Measurements from ENCODE around the gene KDM4C. TPM values are rescaled to one million over a fixed set of nuclear protein-coding genes. Genes with fewer than 3 reads are reported as not detected.

The KDM4C gene
- total RNA-seq, 1 experiment from 2014 or later: 61.1 TPM

- Histone ChIP-seq H3K79me2 (ENCODE audit: low read length) (peaks cover 16% of the 10 kb centered on the region; the same call in 1 of the 2 replicates), H4K20me1 (ENCODE audit: insufficient read depth, low read depth, low read length) (no peaks in the 10 kb centered on the region), H3K9me2 (replicated peaks; ENCODE audit: insufficient read depth, low read length) (no peaks in the 10 kb centered on the region), H3K4me2 (ENCODE audit: low read depth, low read length, poor library complexity, severe bottlenecking) (no peak overlapping the region), H3K4me3 (ENCODE audit: low read length) (no peak overlapping the region), H3K27me3 (ENCODE audit: low read length) (no peaks in the 10 kb centered on the region), H3K4me1 (ENCODE audit: low read length) (peaks cover 20% of the 10 kb centered on the region), H3K9me3 (ENCODE audit: low read length) (no peaks in the 10 kb centered on the region), H3K27ac (ENCODE audit: low read length) (no peak overlapping the region), H3K9ac (ENCODE audit: low read length) (no peak overlapping the region), H2AFZ (ENCODE audit: low read length) (no peak overlapping the region), H3K36me3 (ENCODE audit: insufficient read depth, low read length) (no peaks in the 10 kb centered on the region)
- no peak for DNase-seq
Observed at GRCh38 chr9:6937209-6937608, 179.4 kb downstream of the KDM4C start.

GRCh38 chr9:6938447-6938846, 180.7 kb downstream of the KDM4C start:
- Histone ChIP-seq H3K4me2 (ENCODE audit: low read depth, low read length, poor library complexity, severe bottlenecking) (no peak overlapping the region), H3K27me3 (ENCODE audit: low read length) (no peaks in the 10 kb centered on the region), H3K9ac (ENCODE audit: low read length) (no peak overlapping the region), H3K4me1 (ENCODE audit: low read length) (peaks cover 14% of the 10 kb centered on the region), H4K20me1 (ENCODE audit: insufficient read depth, low read depth, low read length) (no peaks in the 10 kb centered on the region), H3K9me3 (ENCODE audit: low read length) (no peaks in the 10 kb centered on the region), H3K36me3 (ENCODE audit: insufficient read depth, low read length) (no peaks in the 10 kb centered on the region), H3K79me2 (ENCODE audit: low read length) (peaks cover 11% of the 10 kb centered on the region; the same call in 1 of the 2 replicates), H3K9me2 (replicated peaks; ENCODE audit: insufficient read depth, low read length) (no peaks in the 10 kb centered on the region), H3K4me3 (ENCODE audit: low read length) (no peak overlapping the region), H3K27ac (ENCODE audit: low read length) (no peak overlapping the region), H2AFZ (ENCODE audit: low read length) (no peak overlapping the region)
- no peak for DNase-seq

- no peak for DNase-seq
- Histone ChIP-seq H3K4me3 (ENCODE audit: low read length) (no peak overlapping the region), H3K27ac (ENCODE audit: low read length) (no peak overlapping the region), H3K27me3 (ENCODE audit: low read length) (no peaks in the 10 kb centered on the region), H3K79me2 (ENCODE audit: low read length) (peaks cover 11% of the 10 kb centered on the region; the same call in 1 of the 2 replicates), H4K20me1 (ENCODE audit: insufficient read depth, low read depth, low read length) (no peaks in the 10 kb centered on the region), H3K36me3 (ENCODE audit: insufficient read depth, low read length) (no peaks in the 10 kb centered on the region), H3K9me2 (replicated peaks; ENCODE audit: insufficient read depth, low read length) (no peaks in the 10 kb centered on the region), H3K9ac (ENCODE audit: low read length) (no peak overlapping the region), H3K4me2 (ENCODE audit: low read depth, low read length, poor library complexity, severe bottlenecking) (no peak overlapping the region), H3K4me1 (ENCODE audit: low read length) (peaks cover 14% of the 10 kb centered on the region), H3K9me3 (ENCODE audit: low read length) (no peaks in the 10 kb centered on the region), H2AFZ (ENCODE audit: low read length) (no peak overlapping the region)
Observed at GRCh38 chr9:6938873-6939272, 181.1 kb downstream of the KDM4C start.

GRCh38 chr9:6941501-6941900, 183.7 kb downstream of the KDM4C start:
- H3K79me2 ChIP-seq (ENCODE audit: low read length): peaks cover 21% of the 10 kb centered on the region
- H3K4me1 ChIP-seq (ENCODE audit: low read length): peaks cover 6% of the 10 kb centered on the region
- no peak for DNase-seq
- no peak overlapping the region for H3K4me3 ChIP-seq (ENCODE audit: low read length)
- H3K9me3 ChIP-seq (ENCODE audit: low read length): no peaks in the 10 kb centered on the region
- no peaks in the 10 kb centered on the region for H3K27me3 ChIP-seq (ENCODE audit: low read length)
- H2AFZ ChIP-seq (ENCODE audit: low read length): no peak overlapping the region
- H3K9ac ChIP-seq (ENCODE audit: low read length): no peak overlapping the region
- H3K36me3 ChIP-seq (ENCODE audit: insufficient read depth, low read length): no peaks in the 10 kb centered on the region
- H3K4me2 ChIP-seq (ENCODE audit: low read depth, low read length, poor library complexity, severe bottlenecking): no peak overlapping the region
- H4K20me1 ChIP-seq (ENCODE audit: insufficient read depth, low read depth, low read length): no peaks in the 10 kb centered on the region
- H3K27ac ChIP-seq (ENCODE audit: low read length): no peak overlapping the region
- no peaks in the 10 kb centered on the region for H3K9me2 ChIP-seq (replicated peaks; ENCODE audit: insufficient read depth, low read length)

- no peaks in the 10 kb centered on the region for H4K20me1 ChIP-seq (ENCODE audit: insufficient read depth, low read depth, low read length)
- H3K79me2 ChIP-seq (ENCODE audit: low read length): peaks cover 21% of the 10 kb centered on the region
- H3K27me3 ChIP-seq (ENCODE audit: low read length): no peaks in the 10 kb centered on the region
Observed at GRCh38 chr9:6942406-6942805, 184.6 kb downstream of the KDM4C start.

GRCh38 chr9:6943293-6943692, 185.5 kb downstream of the KDM4C start:
- Histone ChIP-seq H3K9ac (ENCODE audit: low read length) (no peak overlapping the region), H3K9me3 (ENCODE audit: low read length) (no peaks in the 10 kb centered on the region), H2AFZ (ENCODE audit: low read length) (no peak overlapping the region), H3K4me2 (ENCODE audit: low read depth, low read length, poor library complexity, severe bottlenecking) (no peak overlapping the region), H3K79me2 (ENCODE audit: low read length) (peaks cover 19% of the 10 kb centered on the region), H3K4me3 (ENCODE audit: low read length) (no peak overlapping the region), H3K4me1 (ENCODE audit: low read length) (no peaks in the 10 kb centered on the region), H3K36me3 (ENCODE audit: insufficient read depth, low read length) (no peaks in the 10 kb centered on the region), H4K20me1 (ENCODE audit: insufficient read depth, low read depth, low read length) (no peaks in the 10 kb centered on the region), H3K27ac (ENCODE audit: low read length) (no peak overlapping the region), H3K9me2 (replicated peaks; ENCODE audit: insufficient read depth, low read length) (no peaks in the 10 kb centered on the region), H3K27me3 (ENCODE audit: low read length) (no peaks in the 10 kb centered on the region)
- no peak for DNase-seq

More at GRCh38 chr9:6942406-6942805, 184.6 kb downstream of the KDM4C start:
- no peaks in the 10 kb centered on the region for H3K9me3 ChIP-seq (ENCODE audit: low read length)
- no peaks in the 10 kb centered on the region for H3K9me2 ChIP-seq (replicated peaks; ENCODE audit: insufficient read depth, low read length)
- no peak overlapping the region for H3K4me3 ChIP-seq (ENCODE audit: low read length)
- no peak overlapping the region for H3K9ac ChIP-seq (ENCODE audit: low read length)
- H3K27ac ChIP-seq (ENCODE audit: low read length): no peak overlapping the region
- DNase-seq: no peak
- no peaks in the 10 kb centered on the region for H3K4me1 ChIP-seq (ENCODE audit: low read length)
- H3K4me2 ChIP-seq (ENCODE audit: low read depth, low read length, poor library complexity, severe bottlenecking): no peak overlapping the region
- no peak overlapping the region for H2AFZ ChIP-seq (ENCODE audit: low read length)
- H3K36me3 ChIP-seq (ENCODE audit: insufficient read depth, low read length): no peaks in the 10 kb centered on the region

GRCh38 chr9:6944093-6944551, 186.3 kb downstream of the KDM4C start:
- no peak overlapping the region for H3K4me2 ChIP-seq (ENCODE audit: low read depth, low read length, poor library complexity, severe bottlenecking)
- H3K9me3 ChIP-seq (ENCODE audit: low read length): no peaks in the 10 kb centered on the region
- H2AFZ ChIP-seq (ENCODE audit: low read length): no peak overlapping the region
- H3K36me3 ChIP-seq (ENCODE audit: insufficient read depth, low read length): no peaks in the 10 kb centered on the region
- peaks cover 17% of the 10 kb centered on the region for H3K79me2 ChIP-seq (ENCODE audit: low read length)
- no peaks in the 10 kb centered on the region for H4K20me1 ChIP-seq (ENCODE audit: insufficient read depth, low read depth, low read length)
- DNase-seq: peak; percentile 46
- no peak overlapping the region for H3K27ac ChIP-seq (ENCODE audit: low read length)
- H3K9me2 ChIP-seq (replicated peaks; ENCODE audit: insufficient read depth, low read length): no peaks in the 10 kb centered on the region
- no peaks in the 10 kb centered on the region for H3K27me3 ChIP-seq (ENCODE audit: low read length)
- no peak overlapping the region for H3K4me3 ChIP-seq (ENCODE audit: low read length)
- H3K4me1 ChIP-seq (ENCODE audit: low read length): no peaks in the 10 kb centered on the region
- H3K9ac ChIP-seq (ENCODE audit: low read length): no peak overlapping the region

GRCh38 chr9:6944896-6945295, 187.1 kb downstream of the KDM4C start:
- no peaks in the 10 kb centered on the region for H3K4me1 ChIP-seq (ENCODE audit: low read length)
- H3K9ac ChIP-seq (ENCODE audit: low read length): no peak overlapping the region
- H3K27me3 ChIP-seq (ENCODE audit: low read length): no peaks in the 10 kb centered on the region
- H4K20me1 ChIP-seq (ENCODE audit: insufficient read depth, low read depth, low read length): no peaks in the 10 kb centered on the region
- DNase-seq: no peak
- H2AFZ ChIP-seq (ENCODE audit: low read length): no peak overlapping the region
- H3K36me3 ChIP-seq (ENCODE audit: insufficient read depth, low read length): no peaks in the 10 kb centered on the region
- H3K4me3 ChIP-seq (ENCODE audit: low read length): no peak overlapping the region
- no peak overlapping the region for H3K4me2 ChIP-seq (ENCODE audit: low read depth, low read length, poor library complexity, severe bottlenecking)
- H3K27ac ChIP-seq (ENCODE audit: low read length): no peak overlapping the region
- H3K9me2 ChIP-seq (replicated peaks; ENCODE audit: insufficient read depth, low read length): no peaks in the 10 kb centered on the region
- no peaks in the 10 kb centered on the region for H3K9me3 ChIP-seq (ENCODE audit: low read length)
- peaks cover 17% of the 10 kb centered on the region for H3K79me2 ChIP-seq (ENCODE audit: low read length)

GRCh38 chr9:6945816-6946215, 188.0 kb downstream of the KDM4C start:
- no peaks in the 10 kb centered on the region for H3K4me1 ChIP-seq (ENCODE audit: low read length)
- H3K4me3 ChIP-seq (ENCODE audit: low read length): no peak overlapping the region
- H2AFZ ChIP-seq (ENCODE audit: low read length): no peak overlapping the region
- H3K9me2 ChIP-seq (replicated peaks; ENCODE audit: insufficient read depth, low read length): no peaks in the 10 kb centered on the region
- H3K9me3 ChIP-seq (ENCODE audit: low read length): no peaks in the 10 kb centered on the region
- no peaks in the 10 kb centered on the region for H4K20me1 ChIP-seq (ENCODE audit: insufficient read depth, low read depth, low read length)
- no peak overlapping the region for H3K9ac ChIP-seq (ENCODE audit: low read length)
- DNase-seq: no peak
- no peak overlapping the region for H3K4me2 ChIP-seq (ENCODE audit: low read depth, low read length, poor library complexity, severe bottlenecking)
- H3K27me3 ChIP-seq (ENCODE audit: low read length): no peaks in the 10 kb centered on the region
- H3K27ac ChIP-seq (ENCODE audit: low read length): no peak overlapping the region
- no peaks in the 10 kb centered on the region for H3K36me3 ChIP-seq (ENCODE audit: insufficient read depth, low read length)
- H3K79me2 ChIP-seq (ENCODE audit: low read length): peaks cover 15% of the 10 kb centered on the region

All from Karpas-422 (cell line).